ENCODE results near the gene MBP. TPM values are rescaled to one million over a fixed set of nuclear protein-coding genes. Genes with fewer than 3 reads are reported as not detected.

The MBP gene
- total and polyA plus RNA-seq, 10 of the 15 experiments (the other 5 are each of a cell fraction or from before 2014, with no cell fraction given), result 12.2 to 67.8 (median 42.1) TPM

GRCh38 chr18:77146249-77147080 lies 13.9 kb upstream of the MBP start:
- no peaks in the 10 kb centered on the region for H3K36me3 ChIP-seq (ENCODE audit: control insufficient read depth in 2 of 2, insufficient read depth in 2 of 2, low read length in 1 of 2)
- intact Hi-C loops (cut with micrococcal nuclease; ENCODE audit: unreplicated experiment) (no loop called here), in situ Hi-C loops (cut with MboI) (no loop called here)
- no peaks in the 10 kb centered on the region for H3K27me3 ChIP-seq (replicated peaks in 1 of 2; ENCODE audit: control insufficient read depth in 2 of 2, insufficient read depth in 2 of 2, low read length in 1 of 2)
- TF ChIP-seq MTA3 (IDR thresholded peaks at IDR 0.05; ENCODE audit: borderline replicate concordance, low read length), result no peak
- TF ChIP-seq POLR2A (IDR thresholded peaks at IDR 0.05; ENCODE audit: low read depth, low read length), result no peak
- no peak for TF ChIP-seq TCF12 (IDR thresholded peaks at IDR 0.05; ENCODE audit: low read depth, low read length)
- no peak for TF ChIP-seq NFYB (IDR thresholded peaks at IDR 0.05; ENCODE audit: insufficient read depth, low read depth, low read length)
- no peak for TF ChIP-seq ZNF687 (IDR thresholded peaks at IDR 0.05)
- no peak for TF ChIP-seq SIN3A (IDR thresholded peaks at IDR 0.05; ENCODE audit: low read depth, low read length)
- no peak for TF ChIP-seq HDAC2 (IDR thresholded peaks at IDR 0.05)
- TF ChIP-seq, protein P1, sequence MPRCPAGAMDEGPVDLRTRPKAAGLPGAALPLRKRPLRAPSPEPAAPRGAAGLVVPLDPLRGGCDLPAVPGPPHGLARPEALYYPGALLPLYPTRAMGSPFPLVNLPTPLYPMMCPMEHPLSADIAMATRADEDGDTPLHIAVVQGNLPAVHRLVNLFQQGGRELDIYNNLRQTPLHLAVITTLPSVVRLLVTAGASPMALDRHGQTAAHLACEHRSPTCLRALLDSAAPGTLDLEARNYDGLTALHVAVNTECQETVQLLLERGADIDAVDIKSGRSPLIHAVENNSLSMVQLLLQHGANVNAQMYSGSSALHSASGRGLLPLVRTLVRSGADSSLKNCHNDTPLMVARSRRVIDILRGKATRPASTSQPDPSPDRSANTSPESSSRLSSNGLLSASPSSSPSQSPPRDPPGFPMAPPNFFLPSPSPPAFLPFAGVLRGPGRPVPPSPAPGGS (IDR thresholded peaks at IDR 0.05; ENCODE audit: borderline replicate concordance, insufficient read depth, low read depth, low read length, poor library complexity, severe bottlenecking), result no peak
- no peak for TF ChIP-seq POLR2AphosphoS5 (IDR thresholded peaks at IDR 0.05; ENCODE audit: low read length)
- no peak for TF ChIP-seq ETV6 (conservative IDR thresholded peaks at IDR 0.05 in 1 of 2, IDR thresholded peaks at IDR 0.05 in 1 of 2; ENCODE audit: borderline replicate concordance in 1 of 2, low read depth in 1 of 2)
- no peak for TF ChIP-seq RAD21 (IDR thresholded peaks at IDR 0.05; ENCODE audit: insufficient read depth, low read depth, low read length)
- TF ChIP-seq CBX3 (IDR thresholded peaks at IDR 0.05; ENCODE audit: borderline replicate concordance, low read depth), result no peak
- no peak for TF ChIP-seq ZSCAN29 (IDR thresholded peaks at IDR 0.05)
- no peak for TF ChIP-seq IKZF1 (conservative IDR thresholded peaks at IDR 0.05)
- no peak for TF ChIP-seq MYB (IDR thresholded peaks at IDR 0.05; ENCODE audit: borderline replicate concordance, low read depth, low read length)
- no peak for TF ChIP-seq RFX5 (IDR thresholded peaks at IDR 0.05; ENCODE audit: low read depth, low read length)
- RAD21 ChIA-PET (ENCODE audit: unreplicated experiment), result no interaction called here
- 74% methylated on average over 16 of the region's 16 CpGs for WGBS (ENCODE audit: insufficient coverage, insufficient replicate concordance, low lambda C conversion rate, missing lambda C conversion rate)
- DNase-seq (ENCODE audit: low read depth, low spot score), result no peak
- SMC1A ChIA-PET (ENCODE audit: uncharacterized antibody, unreplicated experiment), result interaction anchor here (0.7 to 1.4 kb wide), 2 partner anchors 11 to 183 kb away, joined by 3 read pairs; no protein-coding TSS in a partner anchor
- no peak overlapping the region for H3K4me2 ChIP-seq (ENCODE audit: control insufficient read depth, insufficient read depth)
- ATAC-seq, result no peak
- no peak overlapping the region for H3K9ac ChIP-seq (ENCODE audit: control insufficient read depth, insufficient read depth, low read length)
- FAIRE-seq, result no peak
- peaks cover 13% of the 10 kb centered on the region; the same call in 2 of the 3 replicates for H3K9me3 ChIP-seq (replicated peaks; ENCODE audit: control insufficient read depth, insufficient read depth, low read length)
- no TSS peak for BruUV-seq (replicated peaks)
- no peak overlapping the region for H3K27ac ChIP-seq (ENCODE audit: control insufficient read depth, insufficient read depth)
- CTCF ChIA-PET, result interaction anchor here (0.8 to 1.2 kb wide), 3 partner anchors 9 to 65 kb away, joined by 3 to 4 read pairs (median 3); no protein-coding TSS in a partner anchor
- H3K4me1 ChIP-seq (ENCODE audit: control insufficient read depth, insufficient read depth, low read length), result peaks cover 4% of the 10 kb centered on the region
- no peaks in the 10 kb centered on the region for H3K79me2 ChIP-seq (ENCODE audit: control insufficient read depth, insufficient read depth, low read length)
- no peak overlapping the region for H2AFZ ChIP-seq (ENCODE audit: control insufficient read depth, low read depth, low read length)
- H4K20me1 ChIP-seq (ENCODE audit: control insufficient read depth, insufficient read depth), result no peaks in the 10 kb centered on the region
- POLR2A ChIA-PET, result interaction anchor here (0.7 kb wide), 1 partner anchor 11 kb away, joined by 3 read pairs; no protein-coding TSS in a partner anchor
- H3K4me3 ChIP-seq, result no peak overlapping the region

Data from GM12878 (cell line).